ENCODE data around the gene XPO4. TPM values are rescaled to one million over a fixed set of nuclear protein-coding genes. Genes with fewer than 3 reads are reported as not detected.

XPO4 gene
- total RNA-seq, 1 experiment from 2014 or later, result 34.1 TPM

DNA sequence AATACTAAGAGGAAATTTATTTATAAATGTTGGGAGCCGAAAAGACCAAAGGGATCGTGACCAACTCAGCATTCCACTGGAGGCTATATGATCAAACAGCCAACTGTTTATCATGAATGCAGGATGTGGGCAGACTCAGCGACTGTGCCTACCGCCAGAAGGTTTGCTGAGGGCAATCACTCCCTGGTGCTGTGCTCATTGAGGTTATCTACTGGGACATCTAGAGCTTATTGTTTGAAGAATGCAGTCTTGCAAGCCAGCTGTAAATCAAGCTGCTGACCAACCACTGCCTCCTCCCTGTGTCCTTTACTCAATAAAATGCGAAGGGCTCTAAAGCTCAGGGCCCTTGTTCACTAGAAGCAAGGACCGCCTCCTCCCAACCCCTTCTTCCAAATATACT, 8.5 kb upstream of the XPO4 start:
- H3K4me3 Mint-ChIP-seq, result no peak overlapping the region

More for the DNA sequence above, 8.5 kb upstream of the XPO4 start:
- Histone ChIP-seq H3K27me3 (ENCODE audit: insufficient read depth, low read length) (no peaks in the 10 kb centered on the region), H2BK15ac (ENCODE audit: low read depth, low read length) (no peak overlapping the region), H2BK20ac (ENCODE audit: low read depth, low read length, poor library complexity, severe bottlenecking) (no peak overlapping the region), H4K20me1 (ENCODE audit: control insufficient read depth, insufficient read depth, insufficient read length) (no peaks in the 10 kb centered on the region), H3K9ac (ENCODE audit: extremely low read depth, insufficient read length, low read length) (no peak overlapping the region), H3K79me1 (ENCODE audit: insufficient read depth, low read depth, low read length, poor library complexity, severe bottlenecking) (no peaks in the 10 kb centered on the region), H3K79me2 (ENCODE audit: insufficient read depth, low read length) (no peaks in the 10 kb centered on the region), H3K23ac (ENCODE audit: insufficient read length, low read depth, low read length) (no peak overlapping the region), H3K23me2 (ENCODE audit: insufficient read length, low read depth, low read length, poor library complexity, severe bottlenecking) (no peaks in the 10 kb centered on the region), H3K56ac (ENCODE audit: insufficient read length, low read depth, low read length) (no peak overlapping the region), H3K4ac (ENCODE audit: low read depth, low read length) (no peak overlapping the region), H3K18ac (ENCODE audit: insufficient read length, low read depth, low read length) (no peak overlapping the region), H3K14ac (ENCODE audit: insufficient read depth, low read length) (no peak overlapping the region), H3K9me3 (ENCODE audit: control insufficient read depth, low read depth, low read length) (no peaks in the 10 kb centered on the region), H3K27ac (ENCODE audit: insufficient read length, low read depth, low read length) (no peak overlapping the region), H4K91ac (ENCODE audit: insufficient read length, low read depth, low read length) (no peak overlapping the region), H2BK12ac (ENCODE audit: insufficient read length, low read depth, low read length) (no peak overlapping the region), H4K8ac (replicated peaks; ENCODE audit: insufficient read length, low read depth, low read length) (no peak overlapping the region), H2BK120ac (ENCODE audit: low read depth, low read length, poor library complexity, severe bottlenecking) (no peak overlapping the region), H4K5ac (ENCODE audit: insufficient read length, low read depth, low read length) (no peak overlapping the region), H2BK5ac (ENCODE audit: insufficient read length, low read length) (no peak overlapping the region), H3T11ph (ENCODE audit: low read length) (no peak overlapping the region), H3K4me2 (ENCODE audit: insufficient read depth, insufficient read length, low read length) (no peak overlapping the region), H2AFZ (ENCODE audit: low read length) (no peak overlapping the region), H2AK5ac (ENCODE audit: insufficient read length, low read length) (no peak overlapping the region), H3K4me1 (ENCODE audit: insufficient read depth, low read length) (no peaks in the 10 kb centered on the region)
- peaks cover 8 to 11% of the 10 kb centered on the region in 2 experiments for H3K9me3 Mint-ChIP-seq
- no peak overlapping the region for H3K27ac Mint-ChIP-seq
- no peaks in the 10 kb centered on the region; a peak in 1 of 7 replicates for H3K36me3 Mint-ChIP-seq (ENCODE audit: insufficient read depth in 1 of 3, low read depth in 3 of 3)
- WGBS (ENCODE audit: extremely low coverage, insufficient read length, low lambda C conversion rate), result no CpG with 5 or more reads among the region's 6 CpGs
- DNase-seq, result no peak
- no peaks in the 10 kb centered on the region for H3K4me1 Mint-ChIP-seq
- peaks cover 2% of the 10 kb centered on the region; the same call in 1 of the 2 replicates for H3K27me3 Mint-ChIP-seq (ENCODE audit: low read depth)
- TF ChIP-seq CTCF (conservative IDR thresholded peaks at IDR 0.05), result no peak

Measured in H9 (cell line).